NK-92 treated with Interleukin-12 subunit alpha and Interleukin-12 subunit beta, amount 100 ng/mL, for 24 hours (cell line): ENCODE measurements around the gene PIK3R2.
A peak's percentile ranks its signal among the peaks of the same experiment; 100 is the strongest.

Source experiments
- DNase-seq: peaks from one replicate; lab custom pipeline; 2025; lab: John Stamatoyannopoulos, UW

PIK3R2 gene

GRCh38 chr19:18173054-18173571 is 20.1 kb downstream of the PIK3R2 start:
- DNase-seq: no peak

DNA sequence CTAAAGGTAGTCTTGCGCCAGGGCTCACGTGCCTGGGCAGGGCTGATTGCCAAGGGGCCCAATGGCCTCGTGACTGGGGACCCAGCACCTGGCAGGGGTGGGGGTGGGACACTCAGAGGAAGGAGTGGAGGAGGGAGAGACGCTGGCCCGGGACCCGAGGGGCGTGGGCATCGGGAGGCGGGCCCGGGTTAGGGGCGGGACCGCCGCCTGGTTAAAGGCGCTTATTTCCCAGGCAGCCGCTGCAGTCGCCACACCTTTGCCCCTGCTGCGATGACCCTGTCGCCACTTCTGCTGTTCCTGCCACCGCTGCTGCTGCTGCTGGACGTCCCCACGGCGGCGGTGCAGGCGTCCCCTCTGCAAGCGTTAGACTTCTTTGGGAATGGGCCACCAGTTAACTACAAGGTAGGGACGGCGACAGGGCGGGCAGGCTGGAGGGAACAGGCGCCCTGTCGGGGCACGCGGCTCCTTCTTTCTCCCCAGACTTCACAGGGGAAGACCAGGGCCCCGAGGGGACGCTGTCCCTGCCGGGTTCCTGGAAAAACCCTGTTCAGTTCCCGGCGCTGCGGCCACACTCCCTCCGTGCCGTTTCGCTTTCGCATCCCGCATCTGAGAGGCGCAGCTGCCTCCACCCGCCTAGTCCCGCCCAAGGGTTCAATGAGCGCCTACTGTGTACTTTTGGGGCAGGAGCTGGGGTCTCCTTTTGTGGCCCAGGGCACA is 20.8 kb downstream of the PIK3R2 start, which contains the start of gene IFI30:
Gene IFI30, plus strand, starts transcription at position 242 of the 717 bp plus-strand sequence. Its CDS starts 29 bp downstream, at position 271.
- peak; percentile 57 for DNase-seq

DNA sequence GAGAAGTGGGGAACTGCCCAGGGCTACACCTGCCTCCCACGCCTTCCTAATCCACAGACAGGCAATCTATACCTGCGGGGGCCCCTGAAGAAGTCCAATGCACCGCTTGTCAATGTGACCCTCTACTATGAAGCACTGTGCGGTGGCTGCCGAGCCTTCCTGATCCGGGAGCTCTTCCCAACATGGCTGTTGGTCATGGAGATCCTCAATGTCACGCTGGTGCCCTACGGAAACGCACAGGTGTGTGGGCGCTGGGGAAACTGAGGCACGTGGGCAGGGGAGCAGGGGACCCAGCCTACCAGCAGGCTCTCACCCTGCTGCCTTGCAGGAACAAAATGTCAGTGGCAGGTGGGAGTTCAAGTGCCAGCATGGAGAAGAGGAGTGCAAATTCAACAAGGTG is 22.0 kb downstream of the PIK3R2 start:
- no peak for DNase-seq

DNA sequence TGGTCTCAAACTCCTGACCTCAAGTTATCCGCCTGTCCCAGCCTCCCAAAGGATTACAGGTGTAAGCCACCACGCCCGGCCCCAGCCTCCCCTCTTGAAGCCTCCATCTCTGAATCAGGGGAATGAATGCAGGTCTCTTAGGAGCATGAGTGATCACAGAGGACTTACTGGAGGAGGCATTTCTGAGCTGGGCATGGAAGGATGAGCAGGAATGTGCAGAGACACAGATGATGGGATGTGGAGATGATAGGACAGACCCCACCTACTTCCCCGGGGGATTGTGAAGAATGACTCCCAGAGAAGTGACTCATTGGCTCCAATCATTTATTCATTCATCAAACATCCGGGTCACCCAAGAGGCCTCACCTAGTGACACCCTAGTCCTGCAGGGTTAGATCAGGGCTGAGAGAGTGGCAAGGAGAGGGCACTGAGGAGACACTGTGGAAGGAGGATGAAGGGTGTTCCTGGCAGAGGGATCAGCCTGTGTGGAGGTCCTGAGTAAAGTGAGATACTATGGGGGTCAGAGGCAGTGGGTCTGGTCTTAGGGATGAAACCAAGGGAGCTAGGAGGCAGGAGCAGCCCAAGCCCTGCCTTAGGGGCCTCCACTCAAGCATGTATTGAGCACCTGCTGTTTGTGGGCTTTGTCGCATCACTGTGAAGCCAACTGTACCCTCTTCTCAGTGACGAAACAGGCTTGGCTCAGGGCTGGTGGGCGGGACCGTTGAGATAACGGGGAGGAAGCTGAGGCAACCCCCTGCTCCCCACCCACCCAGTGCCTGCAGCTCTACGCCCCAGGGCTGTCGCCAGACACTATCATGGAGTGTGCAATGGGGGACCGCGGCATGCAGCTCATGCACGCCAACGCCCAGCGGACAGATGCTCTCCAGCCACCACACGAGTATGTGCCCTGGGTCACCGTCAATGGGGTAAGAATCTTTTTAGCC is 23.7 kb downstream of the PIK3R2 start:
- DNase-seq: no peak

- no peak for DNase-seq
Measured at GRCh38 chr19:18179957-18180356, 27.0 kb downstream of the PIK3R2 start.

- DNase-seq: no peak
Measured at GRCh38 chr19:18183529-18183928, 30.6 kb downstream of the PIK3R2 start.

DNA sequence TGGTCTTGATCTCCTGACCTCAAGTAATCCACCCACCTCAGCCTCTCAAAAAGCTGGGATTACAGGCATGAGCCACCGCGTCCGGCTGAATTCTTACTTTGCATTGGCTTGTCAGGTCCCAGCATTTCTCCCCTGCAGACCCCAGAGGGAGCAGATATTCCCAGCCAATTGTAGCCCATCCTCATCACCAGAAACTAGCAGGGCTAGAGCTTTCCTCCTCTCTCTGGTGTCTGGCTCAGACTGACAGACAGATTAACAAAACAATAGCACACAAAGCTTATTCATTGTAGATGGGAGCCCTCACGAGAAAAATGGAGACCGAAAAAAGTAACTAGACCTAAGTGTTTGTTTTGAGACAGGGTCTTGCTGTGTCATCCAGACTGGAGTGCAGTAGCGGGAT is 32.6 kb downstream of the PIK3R2 start:
- no peak for DNase-seq

DNA sequence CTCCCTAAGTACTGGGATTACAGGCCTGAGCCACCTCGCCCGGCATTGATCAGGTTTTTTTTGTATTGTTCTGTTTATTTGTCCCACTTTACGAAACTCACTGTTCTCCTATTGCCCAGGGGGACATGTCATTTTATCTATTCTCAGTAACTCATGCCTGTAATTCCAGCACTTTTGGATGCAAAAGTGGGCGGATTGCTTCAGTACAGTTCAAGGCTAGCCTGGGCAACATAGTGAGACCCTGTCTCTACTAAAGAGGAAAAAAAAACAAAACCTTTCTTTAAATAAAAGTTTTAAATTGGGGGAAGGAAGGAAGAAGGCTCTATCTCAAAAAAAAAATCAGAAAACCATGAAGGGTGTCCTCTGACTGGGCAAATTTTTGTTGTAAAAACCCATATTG is 37.3 kb downstream of the PIK3R2 start:
- DNase-seq: no peak

DNA sequence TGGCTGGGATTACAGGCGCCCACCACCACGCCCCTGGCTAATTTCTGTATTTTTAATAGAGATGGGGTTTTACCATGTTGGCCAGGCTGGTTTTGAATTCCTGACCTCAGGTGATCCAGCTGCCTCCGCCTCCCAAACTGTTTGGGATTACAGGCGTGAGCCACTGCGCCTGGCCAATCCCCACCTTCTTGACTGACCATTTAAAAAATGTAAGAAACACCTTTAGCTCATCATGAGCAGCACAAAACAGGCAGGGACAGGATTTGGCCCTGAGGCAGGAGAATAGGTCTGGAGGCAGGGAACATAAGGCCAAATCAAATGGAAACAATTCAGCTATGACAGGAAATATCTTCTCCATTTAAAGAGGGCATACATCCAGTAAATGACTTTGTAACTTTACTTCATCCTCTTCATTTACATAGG is 38.7 kb downstream of the PIK3R2 start:
- no peak for DNase-seq

GRCh38 chr19:18192673-18193387 is 39.9 kb downstream of the PIK3R2 start, which contains the start of gene MPV17L2:
TSS of gene MPV17L2 (plus strand) at chr19:18193218. CDS start at chr19:18193282, 64 bp downstream.
- DNase-seq: peak; percentile 100

GRCh38 chr19:18193388-18194180 is 40.6 kb downstream of the PIK3R2 start:
- no peak for DNase-seq

GRCh38 chr19:18194181-18194530 is 41.2 kb downstream of the PIK3R2 start:
- no peak for DNase-seq

- no peak for DNase-seq
Measured at GRCh38 chr19:18194554-18195238, 41.7 kb downstream of the PIK3R2 start.

GRCh38 chr19:18196511-18196845 is 43.5 kb downstream of the PIK3R2 start:
- no peak for DNase-seq

DNA sequence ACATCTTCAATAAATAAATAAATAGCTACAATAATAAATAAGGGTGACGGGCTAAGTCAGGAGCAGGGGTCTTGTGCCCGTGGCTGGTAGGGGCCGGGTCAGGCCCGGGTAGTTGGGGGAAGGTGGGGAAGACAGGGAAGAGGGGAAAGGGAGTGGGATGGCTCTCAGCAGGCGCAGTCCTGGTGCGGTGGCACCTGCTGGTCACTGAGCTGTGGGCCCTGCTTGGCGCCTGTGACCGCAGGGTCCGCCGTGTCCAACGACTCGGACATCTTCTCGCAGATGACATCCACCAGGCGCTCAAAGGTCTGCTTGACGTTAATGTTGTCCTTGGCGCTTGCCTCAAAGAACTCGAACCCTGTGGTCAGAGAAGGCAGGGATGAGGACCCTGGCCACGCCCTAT is 44.3 kb downstream of the PIK3R2 start:
- DNase-seq: no peak

DNA sequence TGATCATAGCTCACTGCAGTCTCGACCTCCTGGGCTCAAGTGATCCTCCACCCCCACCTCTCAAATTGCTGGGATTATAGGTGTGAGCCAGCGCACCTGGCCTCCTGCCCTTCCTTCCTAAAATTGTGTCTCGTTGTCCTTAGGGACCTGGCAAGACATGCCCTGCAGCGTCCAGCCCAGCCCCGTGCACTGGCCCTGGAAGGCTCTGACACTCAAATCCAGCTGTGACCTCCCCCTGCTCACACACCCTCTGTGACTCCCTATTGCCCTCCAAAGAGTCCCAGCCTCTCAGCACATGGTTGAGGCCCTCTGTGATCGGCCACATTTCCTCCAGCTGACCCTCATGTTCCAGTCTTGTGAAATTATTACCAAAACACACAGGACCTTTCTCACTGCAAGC is 45.0 kb downstream of the PIK3R2 start:
- no peak for DNase-seq

DNA sequence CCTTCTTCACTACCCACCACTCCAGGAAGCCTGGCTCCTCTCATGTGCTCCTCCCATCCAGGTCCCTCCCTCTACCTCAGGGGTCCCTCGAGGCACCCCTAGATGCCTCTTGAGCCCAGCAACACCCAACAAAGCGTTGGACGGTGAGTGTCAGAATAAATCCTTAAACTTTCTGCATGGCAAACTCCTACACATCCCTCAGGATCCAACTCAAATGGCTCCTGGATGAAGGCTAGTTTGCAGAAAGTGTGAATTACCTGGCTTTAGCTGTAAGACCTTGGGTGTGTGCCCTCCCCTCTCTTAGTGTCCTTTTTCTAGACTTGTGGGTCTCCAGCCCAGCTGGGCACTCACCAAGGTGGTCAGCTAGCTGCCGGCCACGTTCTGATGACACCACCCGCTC is 45.4 kb downstream of the PIK3R2 start:
- DNase-seq: no peak

- no peak for DNase-seq
Measured at GRCh38 chr19:18202397-18202777, 49.4 kb downstream of the PIK3R2 start.

DNA sequence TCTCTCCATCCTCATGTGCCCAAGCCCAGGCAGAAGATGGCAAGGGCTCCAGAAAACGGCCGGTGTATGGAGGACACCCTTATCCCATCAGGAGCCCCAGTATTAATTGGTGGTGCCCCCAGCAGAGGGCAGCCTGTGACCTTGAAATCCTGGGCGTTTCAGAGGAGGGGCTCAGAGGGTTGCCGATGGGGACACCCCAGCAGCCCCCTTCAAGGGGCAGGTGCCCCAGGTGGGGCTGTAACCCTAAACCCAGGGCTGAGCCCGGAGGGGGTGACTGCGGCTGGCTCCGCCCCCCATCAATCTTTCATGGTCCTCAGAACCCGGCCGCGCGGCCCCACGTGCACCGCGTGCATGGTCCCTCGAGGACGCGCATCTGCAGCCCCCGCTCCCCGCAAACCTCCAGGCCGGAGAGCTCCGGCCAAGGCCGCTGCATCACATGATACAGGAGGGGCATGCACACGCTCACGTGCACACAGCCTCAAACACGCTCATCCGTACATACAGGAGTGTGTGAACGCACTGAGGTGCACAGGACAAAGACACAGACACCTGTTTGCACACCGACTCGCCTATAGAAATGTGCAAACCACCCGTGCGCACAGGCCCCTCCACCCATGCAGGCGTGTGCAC is 49.9 kb downstream of the PIK3R2 start:
- DNase-seq: no peak

DNA sequence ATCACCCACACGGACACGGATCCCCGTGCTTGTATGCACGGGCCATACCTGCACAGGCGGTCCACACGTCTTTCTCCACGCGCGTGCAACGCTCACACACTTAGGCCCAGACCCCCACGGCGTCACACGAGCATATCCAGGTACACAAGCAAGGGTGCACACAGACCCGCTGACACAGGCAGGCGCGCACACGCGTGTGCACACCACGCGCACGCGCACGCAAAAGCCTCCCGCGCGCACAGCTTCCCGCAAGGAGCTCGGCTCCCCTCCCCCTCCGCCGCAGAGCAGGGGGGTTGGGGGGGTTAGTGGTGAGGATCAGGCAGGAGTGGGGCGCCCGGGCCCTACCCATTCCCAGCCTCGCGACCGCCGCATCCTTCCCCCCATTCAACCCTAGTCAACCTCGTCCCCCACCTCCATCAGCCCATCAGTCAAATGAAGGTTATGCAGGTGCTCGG is 50.5 kb downstream of the PIK3R2 start:
- no peak for DNase-seq
